Measurements from ENCODE around the gene NTRK2. TPM values are rescaled to one million over a fixed set of nuclear protein-coding genes. Genes with fewer than 3 reads are reported as not detected.

Gene NTRK2
- total RNA-seq, 1 donor from 2014 or later: 8.2 TPM

DNA sequence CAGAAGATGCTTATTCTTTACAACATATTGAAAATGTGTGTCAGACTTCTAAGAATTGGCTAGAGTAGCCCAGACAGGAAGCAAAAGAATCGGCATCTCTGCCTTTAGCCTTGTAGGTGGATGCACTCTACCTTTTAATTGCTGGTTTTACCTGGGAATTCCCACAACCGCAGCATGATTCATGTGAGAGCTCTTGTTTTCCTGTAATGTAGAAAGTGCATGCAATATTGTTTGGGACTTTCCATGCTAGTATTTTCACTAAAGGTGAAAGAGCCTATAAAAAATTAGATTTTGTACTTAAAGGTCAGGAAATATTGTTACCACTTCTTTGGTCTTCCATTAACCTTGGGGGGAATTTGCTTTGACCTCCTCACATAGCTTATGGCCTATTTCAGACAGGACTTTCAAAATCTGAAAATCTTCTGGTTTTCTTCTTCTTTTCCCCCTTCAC lies 89.8 kb downstream of the NTRK2 start:
- no peak for DNase-seq (ENCODE audit: missing footprints)

DNA sequence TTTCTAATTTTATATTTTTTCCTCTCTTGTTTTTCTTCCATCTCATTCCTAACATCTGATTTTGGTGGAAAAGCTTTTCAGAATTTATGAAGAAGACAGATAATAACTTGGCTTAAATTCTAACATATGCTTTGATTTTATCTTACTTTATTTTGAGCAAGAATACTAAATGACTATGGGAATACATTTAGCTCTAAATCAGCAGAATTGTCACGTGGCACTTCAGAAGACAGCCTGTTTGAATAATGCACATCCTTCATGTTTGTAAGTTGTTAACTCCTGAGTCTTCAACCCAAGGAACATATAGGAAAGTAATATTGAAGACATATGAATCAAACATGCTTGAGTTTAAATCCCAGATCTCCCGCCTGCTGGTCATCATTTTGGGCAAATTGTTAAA lies 90.3 kb downstream of the NTRK2 start:
- ATAC-seq: no peak
- no peak for DNase-seq (ENCODE audit: missing footprints)
- intact Hi-C loops (cut with DNase I): loop anchor here (5.0 kb wide), 1 partner anchor 33 kb away; no protein-coding TSS in a partner anchor

More for the DNA sequence above, 89.8 kb downstream of the NTRK2 start:
- no peak for ATAC-seq
- intact Hi-C loops (cut with DNase I): no loop called here

DNA sequence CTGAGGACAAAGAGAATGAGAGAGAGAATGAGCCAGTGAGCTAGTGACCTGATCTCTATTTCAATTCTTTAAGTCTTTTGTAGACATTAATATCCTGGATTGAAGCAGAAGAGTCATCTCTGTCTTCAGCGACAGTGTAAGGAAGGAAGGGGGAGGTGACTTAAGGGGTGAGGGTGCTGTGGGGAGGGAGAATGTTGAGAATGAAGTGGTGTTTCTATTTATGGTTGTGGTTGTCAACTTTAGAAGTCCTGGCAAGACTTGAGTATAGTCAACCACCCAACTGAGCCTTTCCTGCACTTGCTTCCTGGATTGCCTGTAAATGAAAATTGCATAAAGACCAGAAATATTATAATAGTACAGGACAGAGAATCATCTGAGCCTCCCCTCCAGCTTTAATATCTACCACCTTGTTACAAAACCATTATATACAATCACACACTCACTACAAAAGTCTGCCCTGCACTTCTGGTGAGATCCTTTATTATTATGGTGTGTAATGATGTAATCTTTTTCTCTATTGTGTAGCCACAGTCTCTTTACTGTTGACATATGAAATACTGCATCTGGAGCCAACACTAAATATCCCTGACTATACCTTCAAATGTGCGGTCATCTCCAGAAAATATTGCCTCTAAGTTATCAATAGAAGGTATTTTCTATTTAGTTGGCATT lies 91.7 kb downstream of the NTRK2 start:
- intact Hi-C loops (cut with DNase I): loop anchor here (5.0 kb wide), 1 partner anchor 34 kb away; no protein-coding TSS in a partner anchor
- ATAC-seq: no peak
- DNase-seq (ENCODE audit: missing footprints): no peak

DNA sequence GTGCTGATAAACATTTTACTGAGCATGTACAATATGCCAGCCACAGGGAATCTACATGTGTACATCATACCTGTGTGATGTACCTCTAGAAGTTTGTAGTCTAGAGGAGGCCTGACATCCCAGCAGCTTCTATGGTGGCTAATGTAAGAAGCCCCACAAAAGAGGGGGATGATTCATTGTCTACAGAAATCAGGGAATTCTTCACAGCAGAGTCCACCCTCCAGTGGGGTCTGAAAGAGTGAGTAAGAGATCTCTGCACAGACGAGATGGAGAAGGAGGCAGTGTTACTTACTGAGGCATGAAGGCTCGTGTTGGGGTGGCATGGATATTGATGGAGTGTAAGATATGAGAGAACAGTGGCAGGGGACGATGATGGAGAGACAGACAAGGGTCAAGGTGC lies 103.0 kb downstream of the NTRK2 start:
- ATAC-seq: no peak
- intact Hi-C loops (cut with DNase I): no loop called here
- no peak for DNase-seq (ENCODE audit: missing footprints)

DNA sequence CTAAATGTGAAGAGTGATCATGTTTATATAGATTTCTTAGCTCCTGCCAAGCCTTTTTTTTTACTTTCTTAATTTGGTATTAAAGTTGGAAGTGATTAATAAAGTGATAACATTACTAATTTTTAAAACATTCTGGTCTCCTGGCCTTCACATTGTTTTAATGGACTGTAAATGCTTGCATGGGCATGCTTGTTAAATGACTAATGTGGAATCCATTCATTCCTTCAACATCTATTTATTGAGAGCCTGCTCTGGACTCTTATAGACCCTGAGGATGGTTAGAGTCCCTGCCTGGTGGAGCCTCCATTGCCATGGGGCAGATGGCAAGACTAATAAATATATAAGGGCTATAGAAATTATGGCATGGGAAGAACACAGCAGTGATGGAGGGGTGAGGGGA lies 103.5 kb downstream of the NTRK2 start:
- DNase-seq (ENCODE audit: missing footprints): no peak
- intact Hi-C loops (cut with DNase I): no loop called here
- no peak for ATAC-seq

DNA sequence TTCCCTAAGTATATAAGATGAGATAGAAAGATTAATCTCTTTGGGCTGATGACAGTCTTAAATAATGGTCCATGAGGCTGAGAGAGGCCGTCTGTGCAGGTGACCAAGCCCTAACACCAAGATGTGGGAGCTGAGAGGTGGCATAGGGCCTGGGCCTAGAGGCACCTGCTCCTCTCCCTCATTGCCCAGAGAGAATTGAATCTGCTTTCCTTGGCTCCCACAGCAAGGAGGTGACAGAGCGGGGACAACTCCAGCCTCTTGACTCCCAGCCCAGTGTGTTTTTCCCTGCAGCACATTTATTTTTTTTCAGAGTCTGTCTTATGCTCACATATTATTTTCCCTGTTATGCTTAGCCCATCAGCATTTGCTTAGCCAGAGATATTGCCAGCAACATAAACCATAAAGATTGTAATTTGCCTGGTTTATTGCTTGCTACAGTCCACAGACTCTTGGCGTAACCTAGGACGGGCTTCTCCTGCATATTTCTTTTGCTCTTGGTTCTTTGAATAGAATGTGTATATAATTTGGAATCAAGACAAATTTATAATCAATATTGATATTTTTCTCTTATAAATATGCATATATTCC lies 105.6 kb downstream of the NTRK2 start:
- ATAC-seq (no peak), DNase-seq (ENCODE audit: missing footprints) (no peak)

DNA sequence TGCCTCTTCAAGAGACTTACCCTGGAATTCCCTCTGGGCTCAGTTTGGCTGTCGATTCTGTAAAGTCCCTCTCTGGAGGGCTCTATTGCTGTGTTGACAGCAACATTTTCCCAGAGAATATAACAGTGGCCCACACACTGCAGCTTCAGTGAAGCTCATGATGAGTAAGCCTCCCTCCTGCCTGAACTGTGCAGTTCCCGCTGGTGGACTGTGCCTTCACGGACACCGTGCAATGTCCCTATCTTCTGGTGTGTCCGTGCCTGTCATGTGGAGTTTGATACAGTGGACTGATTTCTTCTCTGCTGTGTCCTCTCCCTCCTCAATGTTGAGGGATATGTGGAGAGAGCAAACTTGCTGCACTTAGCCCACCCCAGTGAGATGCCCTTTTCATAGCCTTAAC lies 109.0 kb downstream of the NTRK2 start:
- ATAC-seq (no peak), DNase-seq (ENCODE audit: missing footprints) (no peak)
- intact Hi-C loops (cut with DNase I): no loop called here

More for the DNA sequence above, 105.6 kb downstream of the NTRK2 start:
- intact Hi-C loops (cut with DNase I): no loop called here

DNA sequence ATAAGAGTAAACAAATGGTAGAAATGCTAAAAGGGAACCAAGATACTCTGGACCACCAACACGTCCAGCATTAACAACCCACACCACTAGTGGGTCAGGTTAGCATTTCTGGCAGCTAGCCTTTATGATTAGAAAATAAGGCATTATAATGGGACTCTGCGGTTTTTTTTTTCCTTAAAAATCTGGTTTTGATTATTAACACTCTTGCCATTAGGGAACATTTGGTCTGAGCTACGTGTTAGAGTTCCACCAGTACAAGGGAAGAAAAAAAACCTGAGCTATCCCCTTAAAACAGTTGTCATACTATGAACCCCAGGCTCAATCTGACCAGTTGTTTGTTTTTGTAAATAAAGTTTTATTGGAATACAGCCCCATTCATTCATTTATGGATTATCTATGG lies 110.4 kb downstream of the NTRK2 start:
- intact Hi-C loops (cut with DNase I): no loop called here

DNA sequence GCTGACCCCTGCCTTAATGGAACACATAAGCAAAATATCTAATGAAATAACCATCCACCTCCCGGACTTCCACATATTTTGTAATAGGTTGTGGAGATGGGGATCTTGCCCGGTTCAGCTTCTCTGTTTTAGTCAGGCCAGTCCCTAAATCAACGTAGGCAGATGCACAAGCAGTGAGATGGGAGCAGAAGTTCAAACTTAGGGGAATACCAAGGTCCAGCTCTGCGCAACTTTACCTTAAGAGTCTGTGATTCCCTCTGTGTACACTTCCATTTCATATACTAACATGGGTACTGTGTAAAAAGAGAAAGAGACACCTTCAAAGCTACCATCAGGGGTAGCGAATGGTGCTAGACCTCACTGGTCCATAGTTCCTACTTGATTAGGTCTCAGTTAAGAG lies 110.9 kb downstream of the NTRK2 start:
- intact Hi-C loops (cut with DNase I): no loop called here
- no peak for ATAC-seq
- DNase-seq (ENCODE audit: missing footprints): no peak

More for the DNA sequence above, 110.4 kb downstream of the NTRK2 start:
- ATAC-seq: no peak
- no peak for DNase-seq (ENCODE audit: missing footprints)

DNA sequence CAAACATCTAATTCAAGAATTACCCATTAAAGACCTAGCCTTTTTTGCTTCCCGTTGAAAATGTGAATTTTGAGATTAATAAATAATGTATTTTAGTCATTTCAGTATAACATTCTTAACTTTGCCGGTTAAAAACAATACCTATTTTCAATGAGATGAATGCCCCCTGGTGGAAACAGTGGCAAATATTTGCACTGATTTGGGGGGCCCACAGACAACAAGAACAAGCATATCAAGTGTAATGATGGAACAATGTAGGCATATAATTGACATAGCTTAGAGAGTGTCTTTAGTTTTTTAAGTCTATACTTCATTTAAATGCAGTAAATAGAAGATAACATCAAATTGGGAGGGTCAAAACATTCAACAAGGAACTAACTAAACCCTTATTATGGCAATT lies 111.9 kb downstream of the NTRK2 start:
- ATAC-seq: no peak
- DNase-seq (ENCODE audit: missing footprints): no peak
- intact Hi-C loops (cut with DNase I): no loop called here

DNA sequence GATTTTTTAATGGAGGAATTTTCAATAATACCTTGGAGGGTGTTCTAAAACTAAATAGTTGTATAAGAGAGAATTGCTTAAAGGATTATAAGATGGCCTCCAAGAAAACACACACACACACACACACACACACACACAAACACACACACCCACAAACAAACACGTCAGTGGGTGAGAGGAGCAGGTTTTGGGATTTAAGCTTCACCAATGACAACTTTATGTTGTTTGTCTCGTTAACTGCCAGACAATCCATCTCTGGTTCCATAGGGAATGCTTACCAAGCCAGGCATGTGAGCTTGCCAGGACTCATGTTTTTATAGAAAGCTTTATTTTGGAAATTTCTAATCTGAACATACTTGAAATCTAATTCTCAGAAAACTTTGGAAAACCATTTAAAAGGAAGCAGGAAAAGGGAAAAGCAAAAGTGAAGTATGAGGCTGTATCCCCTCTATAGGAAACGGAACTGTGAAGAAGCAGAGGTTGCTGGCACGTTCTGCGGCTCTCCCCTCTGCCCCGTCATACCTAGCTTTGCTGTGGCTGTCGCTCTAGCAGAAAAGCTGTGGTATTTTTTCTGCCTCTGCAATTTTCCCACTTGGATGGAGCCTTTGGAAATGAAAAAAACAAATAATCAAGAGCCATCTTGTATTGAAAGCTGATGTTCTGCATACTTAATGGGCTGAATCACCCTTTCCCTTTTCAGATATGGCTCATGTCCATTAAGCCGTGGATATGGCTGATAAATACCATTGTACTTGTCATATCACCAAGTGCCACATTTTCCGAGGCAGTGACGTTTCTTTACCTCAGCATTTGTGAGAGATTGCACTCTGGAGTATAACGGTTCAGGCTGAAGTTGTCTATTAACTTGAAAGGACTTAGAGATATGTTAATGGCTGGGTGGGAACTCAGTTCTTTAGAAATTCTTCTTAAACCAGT lies 112.7 kb downstream of the NTRK2 start:
- no peak for ATAC-seq

DNA sequence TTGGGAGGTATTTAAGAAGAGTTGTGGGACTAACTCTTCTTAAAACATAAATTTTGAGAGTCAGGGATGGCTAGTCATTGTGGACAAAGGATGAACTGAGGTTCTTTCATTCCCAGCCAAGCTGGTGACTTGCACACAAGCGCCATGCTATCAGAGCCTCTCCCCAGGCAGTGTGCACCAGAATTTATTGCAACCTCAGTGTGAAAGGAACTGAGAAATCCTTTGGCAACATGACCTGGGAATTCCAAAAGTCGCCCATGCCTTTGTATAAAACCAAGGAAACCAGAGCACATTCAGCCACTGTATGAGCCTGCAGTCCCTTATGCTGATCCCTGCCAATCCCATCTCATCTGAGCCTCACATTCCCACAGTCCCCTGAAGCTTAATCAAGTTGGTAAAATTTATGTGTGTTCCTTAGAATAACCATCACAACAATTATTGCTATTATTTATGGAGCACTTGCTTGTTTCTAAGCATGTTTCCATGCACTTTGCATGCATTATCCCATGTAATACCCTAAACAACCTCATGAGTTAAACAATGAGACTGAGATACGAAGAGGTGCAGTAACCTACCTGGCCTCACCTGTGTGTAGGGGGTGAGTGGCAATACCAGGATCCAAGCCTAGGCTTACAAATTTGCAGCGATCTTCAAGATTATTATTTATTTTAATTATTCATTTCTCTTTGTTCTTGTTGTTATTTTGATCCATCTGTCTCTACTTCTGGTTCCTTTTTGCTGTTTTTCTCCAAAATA lies 116.4 kb downstream of the NTRK2 start:
- intact Hi-C loops (cut with DNase I): no loop called here
- DNase-seq (ENCODE audit: missing footprints): no peak
- no peak for ATAC-seq

More for the DNA sequence above, 112.7 kb downstream of the NTRK2 start:
- intact Hi-C loops (cut with DNase I): no loop called here
- no peak for DNase-seq (ENCODE audit: missing footprints)

DNA sequence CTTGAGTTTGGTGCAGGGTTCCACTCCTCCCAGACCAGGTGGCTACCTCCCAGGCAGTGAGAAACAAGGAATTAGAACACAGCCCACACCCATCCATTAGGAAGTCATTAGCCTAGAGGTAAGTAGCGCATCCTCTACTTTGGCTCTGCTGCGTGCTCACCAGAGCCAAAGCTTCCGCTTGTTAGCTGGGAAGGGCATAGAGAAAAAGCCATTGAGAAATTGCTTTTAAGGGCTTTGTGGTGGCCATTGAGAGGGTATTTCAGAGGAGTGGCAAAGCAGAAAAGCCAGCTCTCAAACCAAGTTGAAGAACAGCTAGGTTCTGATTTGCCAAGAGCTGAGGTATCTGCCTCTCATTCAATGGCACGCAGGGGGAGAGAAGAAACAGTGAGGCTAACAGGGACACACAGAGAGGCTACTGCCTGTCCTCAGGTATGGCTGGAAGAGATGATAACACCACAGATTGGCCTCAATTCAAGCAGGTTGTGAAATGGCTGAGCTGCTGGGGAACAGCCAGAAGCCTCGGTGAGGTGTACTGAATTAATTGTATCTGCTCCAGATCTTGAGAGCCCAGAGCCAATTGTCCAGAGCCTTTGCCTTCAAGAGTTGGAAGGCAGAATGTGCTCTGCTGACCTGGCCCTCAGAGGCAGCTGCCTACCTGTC lies 119.4 kb downstream of the NTRK2 start:
- intact Hi-C loops (cut with DNase I): no loop called here
- no peak for ATAC-seq

DNA sequence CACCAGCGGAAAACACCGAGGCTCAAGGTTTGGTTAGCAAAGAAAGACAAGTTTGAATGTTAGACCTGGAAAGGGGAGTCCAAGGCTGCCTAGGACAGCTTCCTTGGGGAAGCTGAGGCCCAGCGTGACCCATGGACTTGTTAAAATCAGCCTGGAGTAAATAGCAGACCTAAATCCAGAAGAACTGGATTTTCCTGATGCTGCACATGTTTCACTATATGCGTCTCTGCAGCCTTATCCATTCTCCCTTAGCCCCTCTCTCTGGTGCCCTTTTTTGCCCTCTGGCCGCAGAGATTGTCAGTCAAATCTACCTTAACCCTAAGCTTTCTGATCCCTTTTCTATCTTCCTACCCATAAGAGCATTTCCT lies 119.9 kb downstream of the NTRK2 start:
- DNase-seq (ENCODE audit: missing footprints): no peak
- no peak for ATAC-seq
- intact Hi-C loops (cut with DNase I): no loop called here

More for the DNA sequence above, 119.4 kb downstream of the NTRK2 start:
- DNase-seq (ENCODE audit: missing footprints): no peak

DNA sequence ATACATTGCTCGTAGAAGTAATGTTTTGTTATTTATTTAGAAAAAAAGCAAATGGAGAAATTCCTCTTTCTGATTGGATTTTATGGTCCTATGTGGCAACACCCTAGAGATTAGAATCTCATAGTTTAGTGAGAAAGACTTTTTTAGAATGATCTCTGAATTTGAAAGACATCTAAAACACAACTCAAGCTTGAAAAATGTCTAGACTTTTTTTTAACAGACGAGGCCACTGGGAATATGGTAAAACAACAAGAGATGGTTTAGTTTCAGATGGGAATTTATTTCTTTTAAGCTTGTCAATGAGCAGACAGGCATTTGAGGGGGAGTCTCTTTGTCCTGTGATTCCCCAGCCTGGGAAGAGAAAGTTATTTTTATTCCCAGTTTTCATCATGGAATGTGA lies 122.1 kb downstream of the NTRK2 start:
- ATAC-seq: no peak
- DNase-seq (ENCODE audit: missing footprints): no peak
- intact Hi-C loops (cut with DNase I): no loop called here

DNA sequence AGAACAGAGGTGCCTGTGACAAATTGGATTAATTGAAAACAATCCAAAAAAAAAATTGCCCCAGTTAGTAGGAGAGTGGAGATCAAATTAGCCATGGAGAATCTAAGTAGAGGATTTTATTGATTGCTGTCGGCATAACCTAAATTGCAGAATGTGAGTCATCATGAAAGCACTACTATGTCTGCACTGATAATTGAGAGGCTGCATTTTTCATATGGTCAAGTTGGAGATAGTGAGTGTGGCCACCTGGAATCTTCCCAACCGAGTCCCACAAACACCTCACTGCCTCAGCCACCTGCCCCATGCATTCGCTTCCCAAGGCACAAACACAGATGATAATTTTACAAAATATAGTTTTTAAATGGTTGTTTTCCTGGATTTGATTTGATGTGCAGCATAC lies 123.7 kb downstream of the NTRK2 start:
- intact Hi-C loops (cut with DNase I): no loop called here
- no peak for ATAC-seq
- DNase-seq (ENCODE audit: missing footprints): no peak

DNA sequence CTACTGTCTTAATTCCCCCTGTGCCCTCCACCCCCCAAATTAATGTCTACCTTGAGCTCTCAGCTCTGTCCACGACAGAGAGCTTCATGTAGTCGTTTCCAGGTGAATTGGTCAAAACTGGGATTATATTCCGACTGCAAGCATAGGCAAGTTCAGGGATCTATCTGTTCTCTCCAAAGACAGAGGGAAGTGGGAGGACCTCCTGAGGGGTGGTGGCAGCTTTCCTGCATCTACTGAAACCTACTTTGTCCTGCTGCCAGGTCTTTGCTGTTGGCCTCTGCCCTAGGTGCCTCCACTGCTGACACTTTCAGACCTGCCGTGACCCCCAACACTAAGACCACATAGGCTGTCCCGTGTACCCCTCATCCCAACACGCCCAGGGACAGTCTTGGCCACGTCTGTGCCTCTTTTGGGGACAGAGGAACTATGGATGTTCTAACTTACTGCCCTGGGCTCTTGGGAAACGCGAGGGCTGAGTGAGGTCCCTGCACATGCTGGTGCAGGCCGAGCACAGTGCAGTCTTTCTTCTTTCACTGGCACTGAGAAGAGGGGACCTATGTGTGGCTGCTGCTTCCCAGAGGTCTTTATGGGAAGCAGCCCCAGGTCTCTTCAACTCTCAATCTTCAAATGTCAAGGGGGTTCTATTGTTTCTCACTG lies 125.6 kb downstream of the NTRK2 start:
- no peak for ATAC-seq
- no peak for DNase-seq (ENCODE audit: missing footprints)
- intact Hi-C loops (cut with DNase I): no loop called here

DNA sequence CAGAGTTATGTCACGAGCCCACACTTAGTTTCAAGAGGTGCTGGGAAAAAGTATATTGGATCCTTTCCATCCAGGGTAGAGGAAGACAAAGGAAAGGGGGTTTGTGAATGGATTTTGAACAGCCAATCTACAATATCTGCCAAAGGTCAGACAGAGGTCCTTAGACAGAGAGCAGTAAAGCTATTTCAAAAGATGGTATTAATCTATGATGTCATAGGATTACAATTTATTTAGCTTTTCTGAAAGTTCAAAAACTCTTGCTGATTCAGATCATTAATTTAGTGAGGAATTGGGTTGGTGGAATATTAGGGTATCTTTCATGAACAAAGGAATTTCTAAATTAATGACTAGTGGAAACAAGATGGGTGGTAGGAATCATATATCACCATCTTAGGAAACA lies 126.9 kb downstream of the NTRK2 start:
- DNase-seq (ENCODE audit: missing footprints) (no peak), ATAC-seq (no peak)
- intact Hi-C loops (cut with DNase I): no loop called here
